C4-2B (cell line): ENCODE measurements around the gene DOLPP1.

Experiments
- H3K27ac ChIP-seq: fragments of 450-650 bp; 2 replicates; pipeline ENCODE4 v1.5.1; 2017
- ZFX ChIP-seq: fragments of 450-650 bp; IDR thresholded peaks from 2 replicates; pipeline ENCODE4 v1.6.1; 2017
- TF ChIP-seq, protein P1 (sequence below): fragments of 450-650 bp; conservative IDR thresholded peaks from 2 replicates; pipeline ENCODE4 v1.5.1; 2017; ENCODE audit warnings: mild to moderate bottlenecking

DOLPP1 gene, protein sequence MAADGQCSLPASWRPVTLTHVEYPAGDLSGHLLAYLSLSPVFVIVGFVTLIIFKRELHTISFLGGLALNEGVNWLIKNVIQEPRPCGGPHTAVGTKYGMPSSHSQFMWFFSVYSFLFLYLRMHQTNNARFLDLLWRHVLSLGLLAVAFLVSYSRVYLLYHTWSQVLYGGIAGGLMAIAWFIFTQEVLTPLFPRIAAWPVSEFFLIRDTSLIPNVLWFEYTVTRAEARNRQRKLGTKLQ

DNA sequence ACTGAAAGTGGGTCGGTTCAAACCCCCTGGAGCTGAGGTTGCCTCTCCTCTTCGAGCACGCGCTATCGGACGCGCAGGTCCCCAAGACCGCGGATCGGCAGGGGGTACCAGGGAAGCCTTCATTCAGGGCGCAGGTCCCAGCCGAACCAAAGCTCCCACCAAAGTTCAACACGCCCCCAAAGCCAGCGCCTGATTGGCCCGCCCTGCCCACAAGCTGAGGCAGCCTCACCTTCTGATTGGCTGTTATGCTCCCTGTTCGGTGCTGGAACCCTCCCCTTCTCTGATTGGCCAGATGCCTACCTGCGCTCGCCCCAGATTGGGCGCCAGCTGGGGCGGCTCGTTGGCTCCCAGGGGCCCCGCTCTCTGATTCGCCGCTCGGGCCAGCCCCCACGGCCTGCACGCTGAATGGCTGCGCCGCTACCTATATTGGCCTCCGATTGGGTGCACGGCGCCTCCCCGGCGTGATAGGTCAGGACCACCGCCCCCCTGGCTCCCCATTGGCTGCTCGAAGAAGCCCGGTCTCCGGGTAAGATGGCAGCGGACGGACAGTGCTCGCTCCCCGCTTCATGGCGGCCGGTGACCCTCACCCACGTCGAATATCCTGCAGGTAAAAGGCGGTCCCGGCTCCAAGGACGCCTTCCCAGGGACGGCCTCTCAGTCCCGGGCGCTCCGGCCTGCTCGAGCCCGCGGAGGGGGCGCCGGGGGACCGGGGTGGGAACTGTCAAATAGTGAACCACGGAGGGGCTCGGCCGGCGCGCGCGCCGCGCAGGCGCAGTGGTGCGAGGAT is at the start of gene DOLPP1:
Gene DOLPP1 (plus strand): TSS at position 511 of the 787 bp plus-strand sequence. CDS start 21 bp downstream, at position 532.
- peak within 1 kb of the TSS; percentile 83 for H3K27ac ChIP-seq
- no peak for TF ChIP-seq ZFX
- TF ChIP-seq, protein P1, sequence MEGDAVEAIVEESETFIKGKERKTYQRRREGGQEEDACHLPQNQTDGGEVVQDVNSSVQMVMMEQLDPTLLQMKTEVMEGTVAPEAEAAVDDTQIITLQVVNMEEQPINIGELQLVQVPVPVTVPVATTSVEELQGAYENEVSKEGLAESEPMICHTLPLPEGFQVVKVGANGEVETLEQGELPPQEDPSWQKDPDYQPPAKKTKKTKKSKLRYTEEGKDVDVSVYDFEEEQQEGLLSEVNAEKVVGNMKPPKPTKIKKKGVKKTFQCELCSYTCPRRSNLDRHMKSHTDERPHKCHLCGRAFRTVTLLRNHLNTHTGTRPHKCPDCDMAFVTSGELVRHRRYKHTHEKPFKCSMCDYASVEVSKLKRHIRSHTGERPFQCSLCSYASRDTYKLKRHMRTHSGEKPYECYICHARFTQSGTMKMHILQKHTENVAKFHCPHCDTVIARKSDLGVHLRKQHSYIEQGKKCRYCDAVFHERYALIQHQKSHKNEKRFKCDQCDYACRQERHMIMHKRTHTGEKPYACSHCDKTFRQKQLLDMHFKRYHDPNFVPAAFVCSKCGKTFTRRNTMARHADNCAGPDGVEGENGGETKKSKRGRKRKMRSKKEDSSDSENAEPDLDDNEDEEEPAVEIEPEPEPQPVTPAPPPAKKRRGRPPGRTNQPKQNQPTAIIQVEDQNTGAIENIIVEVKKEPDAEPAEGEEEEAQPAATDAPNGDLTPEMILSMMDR = no peak

DNA sequence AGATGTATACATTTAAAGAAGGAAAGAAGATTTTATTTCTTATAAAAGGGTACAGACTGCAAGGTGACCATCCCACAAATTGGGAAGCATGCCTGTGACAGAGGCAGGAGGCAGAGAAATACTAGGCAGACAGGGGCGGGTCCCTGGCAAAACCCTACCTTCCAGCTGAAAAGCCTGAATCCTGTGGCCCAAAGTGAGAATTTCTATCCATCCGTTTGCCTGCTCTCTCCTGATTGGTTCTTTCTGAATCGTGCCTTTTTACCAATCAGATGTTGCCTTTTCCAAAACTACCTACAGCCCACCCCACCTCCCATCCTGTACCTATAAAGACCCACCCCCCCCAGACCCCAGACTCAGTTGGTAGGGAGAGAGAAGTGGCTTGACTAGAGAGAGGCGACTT is 49.4 kb upstream of the DOLPP1 start:
- H3K27ac ChIP-seq = no peak overlapping the region
- TF ChIP-seq, protein P1 = no peak
- no peak for TF ChIP-seq ZFX

DNA sequence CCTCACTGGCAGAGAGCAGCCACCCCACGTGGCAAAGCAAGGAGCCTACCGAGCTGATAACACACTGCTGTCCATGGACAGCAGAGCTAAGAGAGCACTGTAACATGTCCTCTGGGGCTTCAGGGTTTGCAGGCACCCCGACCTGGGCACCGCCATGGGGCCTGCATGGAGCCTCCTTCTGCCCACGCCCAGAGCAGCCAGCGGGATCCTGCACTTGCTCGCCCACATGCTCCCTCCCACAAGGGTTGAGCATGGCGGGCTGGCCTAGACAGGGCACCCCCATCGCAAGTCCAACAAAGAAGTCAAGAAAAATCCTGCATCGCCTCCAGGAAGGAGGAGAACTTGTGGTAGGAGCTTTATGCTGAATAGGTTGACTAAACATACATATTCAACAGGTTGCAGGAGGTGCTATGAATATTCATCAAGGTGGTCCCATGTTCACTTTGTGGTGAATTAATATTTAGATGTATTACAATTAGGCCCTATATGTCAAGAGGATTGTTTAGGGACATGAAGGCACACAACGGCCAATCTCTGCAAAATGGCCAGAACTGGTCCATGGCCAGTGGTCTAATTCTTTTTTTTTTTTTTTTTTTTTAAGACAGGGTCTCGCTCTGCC is 48.3 kb upstream of the DOLPP1 start:
- TF ChIP-seq ZFX = no peak
- TF ChIP-seq, protein P1 = no peak
- no peak overlapping the region for H3K27ac ChIP-seq

DNA sequence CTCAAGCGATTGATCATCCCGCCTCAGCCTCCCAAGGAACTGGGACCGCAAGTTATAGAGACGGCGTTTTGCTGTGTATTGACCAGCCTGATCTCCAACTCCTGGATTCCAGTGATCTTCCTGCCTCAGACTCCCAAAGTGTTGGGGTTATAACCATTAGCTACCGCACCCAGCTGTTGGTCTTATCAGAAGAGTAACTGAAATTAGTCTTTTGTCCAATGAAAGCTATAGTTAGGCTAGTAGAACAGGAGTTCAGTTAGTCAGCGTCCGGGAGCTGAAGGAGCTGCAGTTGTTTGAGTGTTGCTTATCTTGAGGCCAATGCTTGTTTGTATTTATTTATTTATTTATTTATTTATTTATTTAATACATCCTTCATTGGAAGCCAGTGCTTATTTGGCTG is 47.7 kb upstream of the DOLPP1 start:
- TF ChIP-seq, protein P1 = no peak
- TF ChIP-seq ZFX = no peak
- H3K27ac ChIP-seq = no peak overlapping the region

DNA sequence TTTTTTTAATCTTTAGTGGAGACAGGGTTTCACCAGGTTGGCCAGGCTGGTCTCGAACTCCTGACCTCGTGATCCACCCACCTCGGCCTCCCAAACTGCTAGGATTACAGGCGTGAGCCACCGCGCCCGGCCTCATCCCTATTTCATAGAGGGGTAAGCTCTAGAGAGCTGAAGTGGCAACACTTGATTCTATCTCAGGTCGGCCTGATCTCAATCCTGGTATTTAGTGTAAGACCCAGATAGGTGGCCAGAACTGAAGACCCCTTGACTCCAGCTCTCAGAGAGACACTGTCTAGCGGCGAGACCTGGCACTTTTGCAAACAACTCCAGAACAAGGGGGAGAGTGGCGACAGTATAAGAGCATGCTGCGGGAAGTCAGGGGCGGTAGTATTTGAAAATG is 45.1 kb upstream of the DOLPP1 start:
- H3K27ac ChIP-seq = peak overlapping the region; percentile 77

DNA sequence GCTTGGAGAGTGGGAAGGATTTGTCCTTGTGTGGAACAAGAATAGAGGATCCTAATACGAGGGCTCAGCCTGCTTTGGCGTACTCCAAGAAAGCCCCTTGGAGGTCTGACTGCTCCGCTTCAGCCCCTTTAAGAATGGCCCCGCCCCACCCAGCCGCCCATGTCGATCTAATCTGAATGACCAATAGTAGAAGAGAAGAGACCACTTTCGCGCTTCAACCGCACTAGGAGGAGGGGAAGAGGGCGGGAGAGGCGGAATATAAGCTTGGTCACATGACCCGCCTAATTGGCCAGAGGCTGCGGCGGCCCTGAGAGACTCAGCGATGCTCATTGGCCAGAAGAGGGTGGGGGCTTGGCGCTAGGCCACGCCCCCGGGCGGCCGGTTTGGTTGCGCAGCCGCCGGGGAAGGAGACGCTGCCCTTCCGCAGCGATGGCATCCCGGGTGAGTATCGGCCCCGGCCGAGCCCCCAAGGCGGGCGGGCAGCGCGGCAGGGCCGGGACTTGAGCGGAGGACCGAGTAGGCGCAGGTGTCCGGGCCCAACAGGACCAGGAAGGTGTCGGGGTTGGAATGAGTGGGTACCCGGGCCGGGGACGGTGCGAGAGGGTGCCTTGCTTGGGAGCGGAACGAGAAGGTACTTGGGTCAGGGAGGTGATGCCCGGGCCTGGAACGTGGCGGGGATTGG is 44.5 kb upstream of the DOLPP1 start, which contains the start of gene MIGA2:
Gene MIGA2 (plus strand): TSS at position 386 of the 682 bp plus-strand sequence. CDS start 3,969 bp downstream, outside the sequence.
- TF ChIP-seq, protein P1 = no peak
- TF ChIP-seq ZFX = no peak; the same call in 1 of the 2 replicates
- H3K27ac ChIP-seq = peak within 1 kb of the TSS; percentile 77

DNA sequence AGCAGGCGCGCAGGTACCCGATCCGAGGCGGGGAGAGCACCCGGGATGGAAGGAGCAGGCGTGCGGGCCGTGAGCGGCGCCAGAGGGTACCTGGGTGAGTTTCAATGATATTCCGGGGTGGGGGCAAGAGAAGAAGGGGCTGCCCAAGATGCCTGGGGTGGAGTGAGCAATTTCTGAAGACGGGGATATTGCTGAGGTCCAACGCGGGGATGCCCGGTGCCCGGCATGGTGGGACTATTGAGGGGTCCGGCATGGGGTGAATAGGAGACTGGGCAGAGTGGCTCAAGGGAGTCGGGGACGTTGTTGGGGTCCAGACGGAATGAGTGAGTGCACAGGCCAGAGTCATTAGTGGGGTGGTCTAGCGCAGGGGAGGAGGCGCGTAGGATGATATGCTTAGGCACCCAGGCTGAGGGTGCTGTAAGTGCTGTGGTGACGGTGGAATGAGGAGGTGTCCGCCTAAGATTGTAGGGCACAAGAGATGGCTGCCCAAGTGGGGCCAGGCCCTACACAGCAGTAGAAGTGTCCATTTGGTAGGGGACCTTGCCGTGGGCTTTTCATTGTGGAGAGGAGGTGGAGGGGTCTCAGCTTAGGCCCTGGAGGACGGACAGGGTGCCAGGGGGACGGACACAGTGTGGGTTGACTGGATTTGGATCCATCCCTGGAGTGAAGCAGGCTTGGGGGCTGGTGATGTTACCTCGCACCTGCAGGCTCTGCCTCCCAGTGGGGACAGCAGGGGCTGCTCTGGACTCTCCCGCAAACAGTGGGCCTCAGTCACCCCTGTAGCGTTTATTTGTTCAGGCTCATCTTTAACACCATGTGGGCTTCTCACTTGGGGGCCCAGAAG is 43.8 kb upstream of the DOLPP1 start:
- H3K27ac ChIP-seq = peak overlapping the region; percentile 77

More for the DNA sequence above, 43.8 kb upstream of the DOLPP1 start:
- TF ChIP-seq, protein P1 = no peak
- no peak; the same call in 1 of the 2 replicates for TF ChIP-seq ZFX
